Breast epithelium (tissue), 4 donors: ENCODE results near the gene CHMP4A. TPM values are rescaled to one million over a fixed set of nuclear protein-coding genes. Genes with fewer than 3 reads are reported as not detected.

ENCODE experiments used
- DNase-seq, 2 donors: peaks; one replicate each; pipeline ENCODE4 v3.0.0-alpha.2; 2019; ENCODE audit warnings: low spot score in 2 of 2
- H3K27ac ChIP-seq, 2 donors: fragments of 200-600 bp; sonication (generic) in 1 of 2; one replicate each; pipeline ENCODE4 v1.5.1; 2016 to 2019; ENCODE audit warnings: mild to moderate bottlenecking in 1 of 2
- H3K27me3 ChIP-seq, 2 donors: fragments of 200-600 bp; sonication (generic) in 1 of 2; one replicate each; pipeline versions ENCODE4 v1.5.1 to v1.6.0; 2017 to 2019; ENCODE audit warnings: control low read depth in 1 of 2, mild to moderate bottlenecking in 1 of 2
- H3K36me3 ChIP-seq: fragments of 200-600 bp; one replicate; pipeline ENCODE4 v1.5.1; 2019
- H3K4me1 ChIP-seq, 2 donors: fragments of 200-600 bp; sonication (generic); one replicate each; pipeline ENCODE4 v1.5.1; 2016 to 2019; ENCODE audit warnings: control low read depth in 1 of 2
- H3K4me3 ChIP-seq, 3 donors: fragments of 200-600 bp; sonication (generic); 1 replicate in 2 of 3; 2 replicates in 1 of 3; pipeline ENCODE4 v1.5.1; 2016 to 2019; ENCODE audit warnings: mild to moderate bottlenecking in 3 of 3, moderate library complexity in 2 of 3
- H3K9me3 ChIP-seq, 2 donors: fragments of 200-600 bp; sonication (generic) in 1 of 2; one replicate each; pipeline ENCODE4 v1.5.1; 2016 to 2019; ENCODE audit warnings: control low read depth in 1 of 2
- CTCF ChIP-seq, 3 donors: fragments of 450-650 bp; IDR thresholded peaks; one replicate each; pipeline ENCODE4 v1.5.1; 2016 to 2017; ENCODE audit warnings: antibody characterized with exemption in 3 of 3, mild to moderate bottlenecking in 3 of 3, moderate library complexity in 3 of 3
- POLR2A ChIP-seq: fragments of 450-650 bp; IDR thresholded peaks from one replicate; pipeline ENCODE4 v1.6.1; 2016; ENCODE audit warnings: antibody characterized with exemption, mild to moderate bottlenecking, moderate library complexity
- POLR2AphosphoS5 ChIP-seq, 3 donors: sonication (generic); formaldehyde crosslinking; IDR thresholded peaks; one replicate each; pipeline ENCODE4 v1.6.1; 2017; ENCODE audit warnings: antibody characterized with exemption in 3 of 3
- intact Hi-C: fragments of 100-400 bp; cut with DNase I; formaldehyde crosslinking; loops from one replicate; pipeline ENCODE4 v1.15.1; 2023; ENCODE audit warnings: low total_unique reads
- total RNA-seq, 3 donors: library from RNA; depleted of rRNA; stranded (reverse); fragments of >200 nt; gene quantifications; one replicate each; pipeline ENCODE4 v1.1.0, GENCODE V29; 2016

CHMP4A gene
- total RNA-seq, 3 donors from 2014 or later: 66.5 to 88.8 (median 85.0) TPM

GRCh38 chr14:24164518-24164991 lies 48.7 kb downstream of the CHMP4A start:
- H3K27ac ChIP-seq: no peak overlapping the region
- H3K4me1 ChIP-seq: peaks cover 0 to 5% of the 10 kb centered on the region in 2 donors
- no peaks in the 10 kb centered on the region for H3K27me3 ChIP-seq

GRCh38 chr14:24162093-24162492 lies 51.2 kb downstream of the CHMP4A start:
- Histone ChIP-seq H3K27me3 (no peaks in the 10 kb centered on the region), H3K4me3 (peak overlapping the region; percentile 62 to 92 (median 71)), H3K36me3 (peaks cover 5% of the 10 kb centered on the region), H3K27ac (peak overlapping the region; percentile 92 to 98), H3K9me3 (no peaks in the 10 kb centered on the region), H3K4me1 (peaks cover 0 to 5% of the 10 kb centered on the region in 2 donors)
- TF ChIP-seq POLR2A: no peak
- no peak for TF ChIP-seq POLR2AphosphoS5 (IDR thresholded peaks at IDR 0.05)
- TF ChIP-seq CTCF (IDR thresholded peaks at IDR 0.05): no peak
- intact Hi-C loops: no loop called here
- no peak for DNase-seq

More at GRCh38 chr14:24164518-24164991, 48.7 kb downstream of the CHMP4A start:
- intact Hi-C loops: no loop called here
- TF ChIP-seq CTCF (IDR thresholded peaks at IDR 0.05) (no peak), POLR2A (no peak), POLR2AphosphoS5 (IDR thresholded peaks at IDR 0.05) (no peak)
- no peak for DNase-seq
- H3K36me3 ChIP-seq: no peaks in the 10 kb centered on the region
- H3K9me3 ChIP-seq: no peaks in the 10 kb centered on the region
- H3K4me3 ChIP-seq: no peak overlapping the region

- TF ChIP-seq CTCF (IDR thresholded peaks at IDR 0.05): peak; percentile 96 to 98 (median 98)
- TF ChIP-seq POLR2AphosphoS5 (IDR thresholded peaks at IDR 0.05): peak; percentile 81 to 99 (median 97)
- TF ChIP-seq POLR2A: peak; percentile 52
- H3K9me3 ChIP-seq: no peaks in the 10 kb centered on the region
- H3K4me3 ChIP-seq: peak within 1 kb of the TSS; percentile 62 to 92 (median 71)
- H3K27ac ChIP-seq: peak within 1 kb of the TSS; percentile 92 to 98
- no peaks in the 10 kb centered on the region for H3K27me3 ChIP-seq
- DNase-seq: peak; percentile 93
- peaks cover 5% of the 10 kb centered on the region for H3K36me3 ChIP-seq
- intact Hi-C loops: no loop called here
- peaks cover 0 to 5% of the 10 kb centered on the region in 2 donors for H3K4me1 ChIP-seq
Observed at GRCh38 chr14:24160850-24161804, 52.2 kb downstream of the CHMP4A start, which contains the start of gene IRF9. TSS of gene IRF9 (plus strand) at chr14:24161265. CDS start at chr14:24162145, 880 bp downstream.

GRCh38 chr14:24160499-24160849 lies 52.8 kb downstream of the CHMP4A start:
- H3K27me3 ChIP-seq: no peaks in the 10 kb centered on the region
- H3K4me3 ChIP-seq: no peak overlapping the region
- peaks cover 0 to 5% of the 10 kb centered on the region in 2 donors for H3K4me1 ChIP-seq
- H3K36me3 ChIP-seq: peaks cover 5% of the 10 kb centered on the region
- DNase-seq: no peak
- intact Hi-C loops: no loop called here
- TF ChIP-seq POLR2AphosphoS5 (IDR thresholded peaks at IDR 0.05) (no peak), POLR2A (no peak), CTCF (IDR thresholded peaks at IDR 0.05) (no peak)
- H3K9me3 ChIP-seq: no peaks in the 10 kb centered on the region
- H3K27ac ChIP-seq: peak overlapping the region; percentile 92 to 98
